ENCODE data around the gene ZNF462. TPM values are rescaled to one million over a fixed set of nuclear protein-coding genes. Genes with fewer than 3 reads are reported as not detected.
"Not testable (repeated sequence)": the region's sequence is repeated elsewhere in the genome, so short reads cannot be mapped to it uniquely, and the experiment has no call there.

Gene ZNF462
- total RNA-seq, 2 experiments from 2014 or later: 0.61 to 0.64 TPM

DNA sequence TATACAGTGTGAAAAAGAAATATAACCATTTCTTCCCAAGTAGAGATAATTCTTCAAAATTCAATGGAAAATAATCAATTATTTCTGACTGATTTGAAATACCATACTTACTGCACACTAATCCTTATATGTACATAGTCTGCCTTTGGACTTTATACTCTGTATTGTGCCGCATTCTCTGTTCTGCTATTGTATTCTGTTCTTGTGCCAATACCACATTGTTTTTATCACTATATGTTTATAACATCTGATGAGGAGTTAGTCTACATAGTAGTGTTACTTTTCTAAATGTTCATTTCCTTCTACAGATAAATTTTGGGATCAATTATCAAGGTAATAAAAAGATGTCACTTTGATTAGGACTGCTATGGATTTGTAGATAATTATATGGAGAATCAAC, 16.7 kb upstream of the ZNF462 start:
- no peak overlapping the region for H3K27ac Mint-ChIP-seq
- H3K4me1 Mint-ChIP-seq (ENCODE audit: low read depth): no peaks in the 10 kb centered on the region
- H3K9me3 Mint-ChIP-seq: no peaks in the 10 kb centered on the region
- POLR2A ChIA-PET: no interaction called here
- H3K36me3 Mint-ChIP-seq: no peaks in the 10 kb centered on the region
- H3K4me3 Mint-ChIP-seq: no peak overlapping the region
- DNase-seq: no peak
- no peaks in the 10 kb centered on the region for H3K27me3 Mint-ChIP-seq
- CTCF ChIA-PET: no interaction called here
- intact Hi-C loops (cut with micrococcal nuclease): no loop called here

DNA sequence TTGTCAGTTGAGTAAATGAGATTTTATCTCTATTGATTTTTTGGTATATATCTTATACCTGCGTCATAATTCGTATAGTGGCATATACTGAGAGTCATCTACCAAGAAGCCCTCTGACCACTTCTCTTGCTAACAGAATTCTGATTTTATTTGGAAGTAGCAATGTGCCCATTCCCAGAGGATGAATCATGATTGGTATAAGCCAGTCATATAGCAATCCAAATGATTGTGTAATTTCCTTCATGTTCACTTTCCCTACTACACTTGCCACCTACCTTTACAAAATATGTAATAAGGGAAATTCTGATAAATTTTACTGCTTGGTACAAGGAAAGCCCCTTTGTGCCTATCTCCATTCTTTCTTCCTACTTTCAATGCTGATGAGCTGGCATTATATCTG, 16.1 kb upstream of the ZNF462 start:
- DNase-seq: no peak
- H3K36me3 Mint-ChIP-seq: no peaks in the 10 kb centered on the region
- H3K4me3 Mint-ChIP-seq: no peak overlapping the region
- no peaks in the 10 kb centered on the region for H3K9me3 Mint-ChIP-seq
- intact Hi-C loops (cut with micrococcal nuclease): no loop called here
- POLR2A ChIA-PET: no interaction called here
- no peak overlapping the region for H3K27ac Mint-ChIP-seq
- CTCF ChIA-PET: no interaction called here
- H3K27me3 Mint-ChIP-seq: no peaks in the 10 kb centered on the region
- no peaks in the 10 kb centered on the region for H3K4me1 Mint-ChIP-seq (ENCODE audit: low read depth)

DNA sequence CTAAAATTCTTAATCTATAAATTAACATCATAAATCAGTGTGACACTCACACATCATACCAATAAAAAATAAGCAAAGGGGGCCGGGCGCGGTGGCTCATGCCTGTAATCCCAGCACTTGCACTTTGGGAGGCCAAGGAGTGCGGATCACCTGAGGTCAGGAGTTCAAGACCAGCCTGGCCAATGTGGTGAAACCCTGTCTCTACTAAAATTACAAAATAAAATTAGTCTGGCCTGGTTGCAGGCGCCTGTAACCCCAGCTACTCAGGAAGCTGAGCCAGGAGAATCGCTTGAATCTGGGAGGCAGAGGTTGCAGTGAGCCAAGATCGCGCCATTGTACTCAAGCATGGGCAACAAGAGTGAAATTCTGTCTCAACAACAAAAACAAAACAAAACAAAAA, 11.3 kb upstream of the ZNF462 start:
- H3K27ac Mint-ChIP-seq; H3K27me3 Mint-ChIP-seq; H3K36me3 Mint-ChIP-seq; CTCF ChIA-PET; POLR2A ChIA-PET; H3K9me3 Mint-ChIP-seq; intact Hi-C loops (cut with micrococcal nuclease); H3K4me1 Mint-ChIP-seq (ENCODE audit: low read depth); H3K4me3 Mint-ChIP-seq; DNase-seq: not testable (repeated sequence)

DNA sequence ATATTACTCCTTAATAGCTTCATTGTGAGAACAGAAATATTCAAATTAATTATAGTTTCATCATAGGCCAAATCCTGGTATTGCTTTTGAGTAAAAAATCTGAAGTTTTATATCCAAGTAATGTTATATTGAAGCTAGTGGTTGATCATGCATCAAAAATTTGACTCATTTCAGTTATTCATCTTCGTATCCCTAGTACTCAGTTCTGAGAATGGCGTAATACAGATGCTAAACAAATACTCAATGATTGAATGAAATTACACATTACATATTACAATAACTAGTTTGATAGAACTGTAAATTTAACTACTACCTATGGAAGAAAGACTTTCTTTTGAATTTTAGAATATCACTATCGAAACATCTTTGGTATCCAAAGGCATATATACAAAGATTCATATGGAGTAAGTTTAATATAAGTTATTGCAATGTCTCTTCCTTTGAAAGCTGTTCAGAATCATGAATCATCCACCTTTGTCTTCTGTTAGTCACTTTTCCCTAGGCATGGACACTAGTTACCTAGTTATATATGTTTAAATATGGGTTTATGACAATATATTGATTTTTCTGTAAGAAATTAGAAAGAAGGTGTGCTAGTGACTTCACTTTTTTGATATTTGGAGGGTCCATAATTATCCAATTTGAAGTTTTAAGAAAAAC, 5.0 kb upstream of the ZNF462 start:
- Mint-ChIP-seq H3K36me3 (peaks cover 11% of the 10 kb centered on the region), H3K4me3 (no peak overlapping the region), H3K27me3 (peaks cover 40% of the 10 kb centered on the region), H3K9me3 (no peaks in the 10 kb centered on the region), H3K27ac (no peak overlapping the region), H3K4me1 (ENCODE audit: low read depth) (peaks cover 1% of the 10 kb centered on the region)
- POLR2A ChIA-PET: no interaction called here
- intact Hi-C loops (cut with micrococcal nuclease): no loop called here
- CTCF ChIA-PET: no interaction called here
- DNase-seq: no peak

DNA sequence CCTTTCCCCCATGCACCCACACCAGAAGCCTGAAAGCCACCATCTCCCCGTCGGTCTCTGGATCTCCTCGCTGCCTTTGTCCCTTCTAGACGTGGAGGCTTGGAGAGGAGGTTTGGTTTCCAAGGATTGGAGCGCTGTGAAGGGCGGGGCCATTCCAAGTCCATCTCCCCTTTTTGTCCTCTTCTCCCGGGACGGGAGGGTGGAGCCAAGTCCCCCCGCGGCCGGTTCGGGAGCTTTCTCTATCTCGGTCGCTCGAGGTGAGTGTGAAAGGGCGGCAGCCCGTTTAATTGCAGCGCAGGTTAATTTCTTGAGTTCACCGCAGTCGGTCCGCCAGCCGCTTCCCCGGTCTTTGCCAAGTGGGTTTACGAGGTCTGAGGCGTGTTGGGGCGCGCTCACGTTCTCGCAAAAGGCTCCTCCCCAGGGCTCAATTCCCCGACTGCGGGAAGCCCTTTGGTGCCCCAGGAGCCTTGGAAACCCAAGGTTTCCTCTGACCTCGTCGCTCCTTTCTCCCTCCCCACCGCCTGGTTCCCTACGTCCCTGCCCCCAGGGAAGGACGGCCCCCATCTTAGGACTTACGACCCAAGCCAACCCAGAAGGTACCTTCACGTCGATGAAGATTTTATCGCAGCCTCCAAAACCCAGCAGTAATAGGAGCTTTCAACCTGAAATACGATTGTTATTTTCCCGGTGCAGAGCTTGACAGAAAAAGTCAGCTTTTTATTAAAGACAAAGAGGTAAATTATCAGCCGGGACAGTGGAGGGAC, 2.8 kb upstream of the ZNF462 start:
- ChIA-PET POLR2A (no interaction called here), CTCF (no interaction called here)
- Mint-ChIP-seq H3K27ac (no peak overlapping the region), H3K4me3 (no peak overlapping the region), H3K4me1 (ENCODE audit: low read depth) (peaks cover 5% of the 10 kb centered on the region), H3K27me3 (peaks cover 51% of the 10 kb centered on the region), H3K9me3 (no peaks in the 10 kb centered on the region), H3K36me3 (peaks cover 13% of the 10 kb centered on the region)
- DNase-seq: no peak
- intact Hi-C loops (cut with micrococcal nuclease): no loop called here

DNA sequence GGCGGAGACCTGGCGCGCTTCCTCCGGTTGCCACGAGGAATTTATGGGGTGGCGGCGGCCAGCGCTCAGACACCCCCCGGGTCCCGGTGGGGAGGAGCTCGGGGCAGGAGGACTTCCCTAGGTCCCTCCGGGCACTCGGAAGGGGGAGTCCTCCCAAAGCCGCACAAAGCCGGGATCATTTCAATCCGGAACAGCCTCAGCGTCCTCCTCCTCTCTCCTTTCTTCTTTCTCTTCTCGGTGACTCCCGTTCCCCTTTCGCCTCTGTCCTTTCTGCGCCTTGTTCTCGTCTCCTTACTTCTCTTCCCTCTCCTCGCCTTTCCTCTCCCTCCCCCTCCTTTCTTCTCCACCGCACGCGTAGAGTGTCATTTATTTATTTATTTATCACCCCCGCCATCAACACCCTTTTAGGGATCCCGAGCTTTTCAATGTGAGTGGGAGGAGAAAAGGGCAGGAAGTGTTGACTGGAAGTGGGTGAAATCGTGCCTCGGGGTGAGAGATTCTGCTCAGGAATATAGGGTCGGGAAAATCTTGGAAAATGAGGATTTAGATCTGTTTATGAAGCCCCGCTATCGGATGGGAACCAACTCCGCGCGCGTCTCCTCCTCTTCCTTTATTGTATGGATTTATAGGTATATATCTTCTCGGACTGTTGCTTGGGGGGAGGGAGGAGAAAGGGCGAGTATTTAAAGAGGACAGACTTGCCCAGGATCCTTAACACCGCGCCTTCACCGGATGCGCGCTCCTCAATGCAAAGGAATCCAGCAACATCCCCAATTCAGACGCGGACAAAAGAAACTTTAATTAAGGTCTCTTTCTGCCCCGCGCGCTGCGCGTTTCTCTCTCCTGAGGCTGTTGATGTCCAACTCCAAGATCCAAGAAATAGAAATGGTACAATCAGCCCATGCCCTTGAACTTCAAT, 2.0 kb upstream of the ZNF462 start:
- H3K36me3 Mint-ChIP-seq: peaks cover 13% of the 10 kb centered on the region
- peaks cover 55% of the 10 kb centered on the region for H3K27me3 Mint-ChIP-seq
- H3K27ac Mint-ChIP-seq: no peak overlapping the region
- ChIA-PET POLR2A (no interaction called here), CTCF (no interaction called here)
- intact Hi-C loops (cut with micrococcal nuclease): no loop called here
- no peak overlapping the region for H3K4me3 Mint-ChIP-seq
- no peaks in the 10 kb centered on the region for H3K9me3 Mint-ChIP-seq
- peaks cover 5% of the 10 kb centered on the region for H3K4me1 Mint-ChIP-seq (ENCODE audit: low read depth)
- DNase-seq: no peak

DNA sequence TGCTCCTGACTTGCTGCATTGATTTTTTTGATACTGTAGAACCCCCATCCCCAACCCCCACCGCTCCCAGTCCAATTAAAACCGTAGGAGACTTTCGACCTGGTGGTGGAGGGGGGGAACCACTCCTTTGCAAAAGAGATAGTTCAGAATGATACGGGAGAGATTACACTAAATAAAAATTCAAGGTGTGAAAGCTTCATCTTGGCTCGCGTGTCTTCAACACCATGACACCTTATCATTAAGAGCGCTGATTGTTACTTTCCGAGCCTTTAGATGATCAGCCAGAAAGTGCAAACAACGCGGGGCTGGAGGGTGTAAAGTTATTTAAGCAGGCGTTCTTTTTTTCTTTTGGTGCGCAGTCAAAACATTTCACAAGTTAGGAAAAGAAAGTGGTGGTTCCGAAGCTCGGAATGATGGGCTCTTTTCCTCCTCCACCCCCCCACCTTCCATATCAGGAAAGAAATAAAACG, 1.3 kb upstream of the ZNF462 start:
- ChIA-PET CTCF (no interaction called here), POLR2A (no interaction called here)
- Mint-ChIP-seq H3K4me3 (no peak overlapping the region), H3K4me1 (ENCODE audit: low read depth) (peaks cover 5% of the 10 kb centered on the region), H3K27me3 (peaks cover 55% of the 10 kb centered on the region), H3K36me3 (peaks cover 13% of the 10 kb centered on the region), H3K27ac (no peak overlapping the region), H3K9me3 (no peaks in the 10 kb centered on the region)
- no peak for DNase-seq
- intact Hi-C loops (cut with micrococcal nuclease): no loop called here

DNA sequence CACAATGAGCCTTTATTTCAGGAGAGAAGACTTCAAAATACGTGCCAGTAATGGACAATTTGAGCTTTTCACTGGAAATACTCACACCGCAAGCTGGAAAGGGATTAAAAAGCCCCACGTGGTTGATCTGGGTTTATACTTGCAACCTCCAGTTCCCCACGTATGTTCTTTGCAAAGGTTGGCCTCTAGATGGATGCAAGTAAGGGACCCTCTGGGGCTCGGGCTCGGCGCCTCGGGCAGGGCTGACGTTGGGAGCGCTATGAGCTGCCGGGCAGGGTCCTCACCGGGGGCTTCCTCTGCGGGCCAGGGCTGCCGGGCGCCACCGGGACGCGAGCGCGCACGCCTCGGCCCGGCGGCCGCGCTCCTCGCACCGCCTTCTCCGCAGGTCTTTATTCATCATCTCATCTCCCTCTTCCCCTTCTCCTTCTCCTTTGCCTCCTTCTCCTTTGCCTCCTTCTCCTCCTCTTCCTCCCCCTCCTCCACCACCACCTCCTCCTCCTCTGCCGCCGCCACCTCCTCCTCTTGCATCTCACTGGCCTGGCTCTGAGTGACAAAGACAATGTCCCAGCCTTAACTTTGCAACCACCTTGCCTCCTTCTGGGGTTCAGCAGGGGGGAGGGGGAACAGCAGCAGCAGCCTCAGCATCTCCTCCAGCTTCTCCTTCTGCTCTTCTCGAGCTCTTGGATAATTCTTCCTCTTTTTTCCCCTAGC, 701 bp upstream of the ZNF462 start:
- CTCF ChIA-PET: interaction anchor here (0.6 kb wide), 1 partner anchor 549 kb away, joined by 3 read pairs; no protein-coding TSS in a partner anchor
- POLR2A ChIA-PET: no interaction called here
- intact Hi-C loops (cut with micrococcal nuclease): no loop called here
- no peak for DNase-seq
- no peaks in the 10 kb centered on the region for H3K9me3 Mint-ChIP-seq
- no peak overlapping the region for H3K27ac Mint-ChIP-seq
- no peak overlapping the region for H3K4me3 Mint-ChIP-seq
- peaks cover 55% of the 10 kb centered on the region for H3K27me3 Mint-ChIP-seq
- H3K4me1 Mint-ChIP-seq (ENCODE audit: low read depth): peaks cover 5% of the 10 kb centered on the region
- H3K36me3 Mint-ChIP-seq: peaks cover 13% of the 10 kb centered on the region

DNA sequence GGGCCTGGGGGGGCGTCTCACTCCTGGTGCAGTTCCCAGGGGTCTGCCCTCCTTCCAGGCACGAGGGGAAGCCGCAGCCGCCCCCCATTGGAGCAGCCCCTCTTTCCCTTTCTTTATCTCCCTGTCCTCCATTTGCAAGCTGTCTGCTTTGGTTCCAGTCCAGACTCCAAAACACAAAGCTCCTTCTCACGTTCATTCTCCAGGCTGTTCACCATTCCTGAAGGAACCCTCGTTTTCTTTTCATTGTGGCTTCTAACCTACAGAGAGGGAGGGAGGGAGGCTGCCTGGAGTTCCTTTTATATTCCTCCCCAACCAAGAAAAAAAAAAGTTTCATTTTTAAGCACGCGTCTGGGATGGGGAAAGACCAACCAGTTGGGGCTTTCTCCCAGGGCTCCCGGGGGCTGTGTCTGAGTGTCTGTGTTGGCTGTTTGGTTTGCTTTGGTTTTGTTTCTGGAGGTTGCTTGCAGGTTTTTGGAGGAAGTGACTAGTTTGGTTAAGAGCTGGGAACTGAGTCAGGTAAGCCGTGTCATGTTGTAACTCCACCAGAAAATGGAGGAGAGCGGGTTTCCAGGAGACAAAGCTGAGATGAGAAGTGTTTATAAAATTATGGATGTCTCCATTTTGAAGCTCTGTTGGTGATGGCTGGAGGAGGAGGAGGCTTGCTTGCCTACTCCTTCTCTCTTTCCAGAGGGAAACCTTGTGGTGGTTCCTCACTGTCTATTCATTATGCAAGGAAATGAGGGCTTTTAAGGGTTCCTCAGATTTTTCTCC, 1.6 kb downstream of the ZNF462 start:
- no peak overlapping the region for H3K27ac Mint-ChIP-seq
- intact Hi-C loops (cut with micrococcal nuclease): no loop called here
- no peak overlapping the region for H3K4me3 Mint-ChIP-seq
- POLR2A ChIA-PET: no interaction called here
- H3K4me1 Mint-ChIP-seq (ENCODE audit: low read depth): peaks cover 5% of the 10 kb centered on the region
- peaks cover 13% of the 10 kb centered on the region for H3K36me3 Mint-ChIP-seq
- CTCF ChIA-PET: no interaction called here
- H3K9me3 Mint-ChIP-seq: no peaks in the 10 kb centered on the region
- no peak for DNase-seq
- H3K27me3 Mint-ChIP-seq: peaks cover 45% of the 10 kb centered on the region

DNA sequence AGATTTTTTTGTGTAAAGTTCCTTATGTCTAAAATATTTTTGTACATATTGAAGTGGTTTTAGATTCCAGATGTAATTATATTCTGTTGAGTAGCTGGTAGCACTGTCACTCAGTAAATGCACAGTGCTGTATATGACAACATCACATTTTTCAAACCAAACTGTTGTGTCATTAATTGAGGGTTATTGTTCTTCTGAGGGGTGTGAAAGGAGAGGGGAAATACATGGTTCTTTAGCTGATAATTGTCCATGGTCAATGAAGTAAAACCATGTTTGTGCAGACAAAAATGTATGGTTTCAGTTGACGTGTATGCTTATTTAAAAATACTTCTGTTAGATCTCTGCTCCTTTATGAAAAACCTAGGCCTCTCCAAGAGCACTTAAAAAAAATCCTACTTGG, 3.3 kb downstream of the ZNF462 start:
- Mint-ChIP-seq H3K27ac (no peak overlapping the region), H3K36me3 (peaks cover 6% of the 10 kb centered on the region), H3K4me1 (ENCODE audit: low read depth) (peaks cover 5% of the 10 kb centered on the region), H3K4me3 (no peak overlapping the region), H3K27me3 (peaks cover 29% of the 10 kb centered on the region), H3K9me3 (no peaks in the 10 kb centered on the region)
- POLR2A ChIA-PET: no interaction called here
- CTCF ChIA-PET: no interaction called here
- no peak for DNase-seq
- intact Hi-C loops (cut with micrococcal nuclease): no loop called here

DNA sequence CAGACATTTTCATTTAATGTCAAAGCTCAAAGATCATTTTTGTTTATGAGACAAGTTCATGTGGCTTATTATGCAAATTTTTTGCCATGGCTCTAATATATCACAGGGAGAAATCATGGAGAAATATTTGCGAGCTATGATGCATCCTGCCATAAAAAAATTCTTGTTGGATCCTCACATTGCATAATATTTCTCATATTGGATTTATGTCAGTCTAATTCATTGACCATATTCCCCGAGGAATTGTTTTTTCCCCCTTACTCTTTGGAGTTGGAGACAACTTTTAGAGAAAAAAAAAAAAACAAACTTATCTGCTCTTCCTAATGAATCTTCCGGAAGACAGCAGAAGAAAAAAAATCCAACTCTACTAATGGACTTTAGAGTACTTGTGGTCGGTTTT, 4.3 kb downstream of the ZNF462 start:
- DNase-seq: no peak
- Mint-ChIP-seq H3K9me3 (no peaks in the 10 kb centered on the region), H3K27ac (no peak overlapping the region), H3K36me3 (peaks cover 2% of the 10 kb centered on the region), H3K27me3 (peaks cover 20% of the 10 kb centered on the region), H3K4me3 (no peak overlapping the region), H3K4me1 (ENCODE audit: low read depth) (peaks cover 5% of the 10 kb centered on the region)
- POLR2A ChIA-PET: no interaction called here
- intact Hi-C loops (cut with micrococcal nuclease): no loop called here
- CTCF ChIA-PET: no interaction called here

All from activated CD4-positive, alpha-beta memory T cell treated with anti-CD3 and anti-CD28 coated beads for 36 hours (primary cell).